H9 (cell line): Measurements from ENCODE around the gene MALSU1. TPM values are rescaled to one million over a fixed set of nuclear protein-coding genes. Genes with fewer than 3 reads are reported as not detected.

Source experiments
- DNase-seq: peaks from one replicate; pipeline ENCODE4 v3.0.0-alpha.2; 2017
- H2AFZ ChIP-seq: one replicate; pipeline ENCODE4 v1.6.1; 2013; ENCODE audit warnings: mild to moderate bottlenecking, low read length, control low read depth, moderate library complexity
- H2AK5ac ChIP-seq: 2 replicates; pipeline ENCODE4 v1.6.1; 2013; ENCODE audit warnings: low read length, control low read depth, mixed read lengths; ENCODE audit not compliant: insufficient read length
- H2BK120ac ChIP-seq: one replicate; pipeline ENCODE4 v1.6.1; 2013; ENCODE audit warnings: low read depth, mild to moderate bottlenecking, low read length, control low read depth, inconsistent platforms; ENCODE audit not compliant: poor library complexity, severe bottlenecking
- H2BK12ac ChIP-seq: 2 replicates; pipeline ENCODE4 v1.6.1; 2013; ENCODE audit warnings: low read length, control low read depth, mixed read lengths, low read depth; ENCODE audit not compliant: insufficient read length
- H2BK15ac ChIP-seq: 2 replicates; pipeline ENCODE4 v1.6.1; 2013; ENCODE audit warnings: low read depth, low read length, control low read depth
- H2BK20ac ChIP-seq: one replicate; pipeline ENCODE4 v1.6.1; 2013; ENCODE audit warnings: low read depth, mild to moderate bottlenecking, low read length, control low read depth, inconsistent platforms; ENCODE audit not compliant: poor library complexity, severe bottlenecking
- H2BK5ac ChIP-seq: 2 replicates; pipeline ENCODE4 v1.6.1; 2013; ENCODE audit warnings: low read length, control low read depth, mixed read lengths; ENCODE audit not compliant: insufficient read length
- H3K14ac ChIP-seq: 2 replicates; pipeline ENCODE4 v1.6.1; 2013; ENCODE audit warnings: low read length, control low read depth; ENCODE audit not compliant: insufficient read depth
- H3K18ac ChIP-seq: 2 replicates; pipeline ENCODE4 v1.6.1; 2013; ENCODE audit warnings: low read depth, mild to moderate bottlenecking, mixed read lengths, low read length, control low read depth; ENCODE audit not compliant: insufficient read length
- H3K23ac ChIP-seq: 2 replicates; pipeline ENCODE4 v1.6.1; 2013; ENCODE audit warnings: low read length, control low read depth, mixed read lengths, low read depth; ENCODE audit not compliant: insufficient read length
- H3K23me2 ChIP-seq: 2 replicates; pipeline ENCODE4 v1.6.1; 2013; ENCODE audit warnings: low read depth, mild to moderate bottlenecking, mixed read lengths, low read length, control low read depth; ENCODE audit not compliant: insufficient read length, poor library complexity, severe bottlenecking
- H3K27ac ChIP-seq: 2 replicates; pipeline ENCODE4 v1.5.1; 2013; ENCODE audit warnings: low read length, control low read depth, mixed read lengths, low read depth; ENCODE audit not compliant: insufficient read length
- H3K27me3 ChIP-seq: 2 replicates; pipeline ENCODE4 v1.6.1; 2013; ENCODE audit warnings: low read length, control low read depth, inconsistent platforms; ENCODE audit not compliant: insufficient read depth
- H3K4ac ChIP-seq: 2 replicates; pipeline ENCODE4 v1.6.1; 2013; ENCODE audit warnings: low read depth, mild to moderate bottlenecking, control low read depth, inconsistent platforms, low read length, moderate library complexity
- H3K4me1 ChIP-seq: 2 replicates; pipeline ENCODE4 v1.6.1; 2013; ENCODE audit warnings: low read length, control low read depth, inconsistent platforms; ENCODE audit not compliant: insufficient read depth
- H3K4me2 ChIP-seq: 2 replicates; pipeline ENCODE4 v1.6.1; 2013; ENCODE audit warnings: low read length, control low read depth, mixed read lengths; ENCODE audit not compliant: insufficient read length, insufficient read depth
- H3K56ac ChIP-seq: 2 replicates; pipeline ENCODE4 v1.6.1; 2013; ENCODE audit warnings: low read depth, mild to moderate bottlenecking, mixed read lengths, low read length, control low read depth; ENCODE audit not compliant: insufficient read length
- H3K79me1 ChIP-seq: 2 replicates; pipeline ENCODE4 v1.6.1; 2013; ENCODE audit warnings: low read depth, mild to moderate bottlenecking, moderate library complexity, low read length, control low read depth, inconsistent platforms; ENCODE audit not compliant: insufficient read depth, poor library complexity, severe bottlenecking
- H3K79me2 ChIP-seq: 2 replicates; pipeline ENCODE4 v1.6.1; 2013; ENCODE audit warnings: low read length, control low read depth, inconsistent platforms; ENCODE audit not compliant: insufficient read depth
- H3K9ac ChIP-seq: 2 replicates; pipeline ENCODE4 v1.6.1; 2013; ENCODE audit warnings: low read length, control low read depth, mixed read lengths; ENCODE audit not compliant: insufficient read length; ENCODE audit errors: extremely low read depth
- H3K9me3 ChIP-seq: one replicate; pipeline ENCODE4 v1.6.1; 2013; ENCODE audit warnings: low read depth, low read length, inconsistent platforms; ENCODE audit not compliant: control insufficient read depth
- H3T11ph ChIP-seq: one replicate; pipeline ENCODE4 v1.6.1; 2013; ENCODE audit warnings: mild to moderate bottlenecking, low read length, control low read depth, inconsistent platforms
- H4K20me1 ChIP-seq: one replicate; pipeline ENCODE4 v1.6.1; 2013; ENCODE audit not compliant: control insufficient read depth, insufficient read length, insufficient read depth
- H4K5ac ChIP-seq: 2 replicates; pipeline ENCODE4 v1.6.1; 2013; ENCODE audit warnings: low read depth, mild to moderate bottlenecking, mixed read lengths, low read length, control low read depth; ENCODE audit not compliant: insufficient read length
- H4K8ac ChIP-seq: replicated peaks from 2 replicates; pipeline ENCODE4 v1.6.1; 2013; ENCODE audit warnings: low read length, control low read depth, mixed read lengths, low read depth; ENCODE audit not compliant: insufficient read length
- H4K91ac ChIP-seq: 2 replicates; pipeline ENCODE4 v1.6.1; 2013; ENCODE audit warnings: low read depth, mild to moderate bottlenecking, moderate library complexity, mixed read lengths, low read length, control low read depth; ENCODE audit not compliant: insufficient read length
- H3K27ac Mint-ChIP-seq, 3 experiments: 2 replicates in 2 of 3; 3 replicates in 1 of 3; pipeline ENCODE4 v1.8.0; 2020 to 2021; ENCODE audit warnings: mixed read lengths in 3 of 3, mild to moderate bottlenecking in 1 of 3, moderate library complexity in 1 of 3
- H3K27me3 Mint-ChIP-seq: 2 replicates; pipeline ENCODE4 v1.8.0; 2021; ENCODE audit warnings: low read depth, mild to moderate bottlenecking, moderate library complexity, mixed read lengths
- H3K36me3 Mint-ChIP-seq, 3 experiments: 2 replicates in 2 of 3; 3 replicates in 1 of 3; pipeline ENCODE4 v1.8.0; 2020 to 2021; ENCODE audit warnings: low read depth in 3 of 3, mixed read lengths in 3 of 3; ENCODE audit not compliant: insufficient read depth in 1 of 3
- H3K4me1 Mint-ChIP-seq, 2 experiments: 2 replicates each; pipeline ENCODE4 v1.8.0; 2020; ENCODE audit warnings: mixed read lengths in 2 of 2
- H3K4me3 Mint-ChIP-seq, 2 experiments: 2 replicates in 1 of 2; 3 replicates in 1 of 2; pipeline ENCODE4 v1.8.0; 2020 to 2021; ENCODE audit warnings: mild to moderate bottlenecking in 2 of 2, mixed read lengths in 2 of 2, moderate library complexity in 1 of 2
- H3K9me3 Mint-ChIP-seq, 2 experiments: 2 replicates in 1 of 2; 3 replicates in 1 of 2; pipeline ENCODE4 v1.8.0; 2020; ENCODE audit warnings: mild to moderate bottlenecking in 2 of 2, mixed read lengths in 2 of 2, moderate library complexity in 1 of 2
- CTCF ChIP-seq: fragments of 200-600 bp; sonication (generic); conservative IDR thresholded peaks from 3 replicates; pipeline ENCODE4 v1.8.0; 2021; ENCODE audit warnings: antibody characterized with exemption, mild to moderate bottlenecking
- total RNA-seq: library from RNA; stranded (reverse); gene quantifications from 2 replicates; pipeline ENCODE4 v1.2.1, GENCODE V29; 2021

MALSU1 gene
- total RNA-seq, 1 experiment from 2014 or later = 83.4 TPM

GRCh38 chr7:23295401-23295697 lies 3.8 kb upstream of the MALSU1 start:
- H3K27ac Mint-ChIP-seq = no peak overlapping the region
- Histone ChIP-seq H2BK12ac (no peak overlapping the region), H2BK20ac (no peak overlapping the region), H2BK15ac (no peak overlapping the region), H2BK5ac (no peak overlapping the region), H4K8ac (no peak overlapping the region), H3K27me3 (no peaks in the 10 kb centered on the region), H3K14ac (no peak overlapping the region), H2AFZ (no peak overlapping the region), H2BK120ac (no peak overlapping the region), H3K4me1 (peaks cover 2% of the 10 kb centered on the region; the same call in 1 of the 2 replicates), H3K18ac (no peak overlapping the region), H3K4ac (no peak overlapping the region), H2AK5ac (no peak overlapping the region), H3K56ac (no peak overlapping the region), H3K4me2 (no peak overlapping the region), H3K23ac (no peak overlapping the region), H3T11ph (no peak overlapping the region), H3K79me2 (peaks cover 8% of the 10 kb centered on the region; the same call in 1 of the 2 replicates), H4K5ac (no peak overlapping the region), H4K20me1 (no peaks in the 10 kb centered on the region), H3K23me2 (peaks cover 8% of the 10 kb centered on the region), H3K79me1 (no peaks in the 10 kb centered on the region), H3K9me3 (no peaks in the 10 kb centered on the region), H3K9ac (no peak overlapping the region), H4K91ac (no peak overlapping the region), H3K27ac (no peak overlapping the region)
- no peak for DNase-seq
- no peak overlapping the region for H3K4me3 Mint-ChIP-seq
- H3K27me3 Mint-ChIP-seq = peaks cover 22% of the 10 kb centered on the region
- TF ChIP-seq CTCF = no peak
- no peaks in the 10 kb centered on the region for H3K36me3 Mint-ChIP-seq
- no peaks in the 10 kb centered on the region for H3K9me3 Mint-ChIP-seq
- H3K4me1 Mint-ChIP-seq = peaks cover 25 to 29% of the 10 kb centered on the region in 2 experiments
